ENCODE results near the gene GOLGA6L25.
"Not testable (repeated sequence)": the region's sequence is repeated elsewhere in the genome, so short reads cannot be mapped to it uniquely, and the experiment has no call there.

- not testable (repeated sequence) for TF ChIP-seq ZC3H4 (CRISPR knock-in tag; IDR thresholded peaks at IDR 0.05; ENCODE audit: borderline replicate concordance); ELF4 (CRISPR knock-in tag; IDR thresholded peaks at IDR 0.05); ZBTB40 (IDR thresholded peaks at IDR 0.05); ZBTB40 (CRISPR knock-in tag; IDR thresholded peaks at IDR 0.05); EP300 (IDR thresholded peaks at IDR 0.05; ENCODE audit: low read length); ZNF140 (CRISPR knock-in tag; IDR thresholded peaks at IDR 0.05); ZNF785 (CRISPR knock-in tag; IDR thresholded peaks at IDR 0.05)
Measured at GRCh38 chr15:28553268-28553667, at the start of gene GOLGA6L25.
